GM21423 (cell line): ENCODE data around the gene NR5A2.
A peak's percentile ranks its signal among the peaks of the same experiment; 100 is the strongest.
"Not testable (repeated sequence)": the region's sequence is repeated elsewhere in the genome, so short reads cannot be mapped to it uniquely, and the experiment has no call there.

Experiments
- ATAC-seq: cut with Tn5 transposase; IDR thresholded peaks from one replicate; pipeline ENCODE4 v1.9.1; 2021; ENCODE audit warnings: mild to moderate bottlenecking, moderate library complexity; ENCODE audit not compliant: unreplicated experiment

NR5A2 gene

DNA sequence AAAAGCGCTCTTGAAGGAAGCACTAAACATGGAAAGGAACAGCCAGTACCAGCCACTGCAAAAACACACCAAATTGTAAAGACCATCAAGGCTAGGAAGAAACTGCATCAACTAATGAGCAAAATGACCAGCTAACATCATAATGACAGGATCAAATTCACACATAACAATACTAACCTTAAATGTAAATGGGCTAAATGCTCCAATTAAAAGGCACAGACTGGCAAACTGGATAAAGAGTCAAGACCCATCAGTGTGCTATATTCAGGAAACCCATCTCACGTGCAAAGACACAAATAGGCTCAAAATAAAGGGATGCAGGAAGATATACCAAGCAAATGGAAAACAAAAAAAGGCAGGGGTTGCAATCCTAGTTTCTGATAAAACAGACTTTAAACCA lies 159.8 kb downstream of the NR5A2 start:
- ATAC-seq, result not testable (repeated sequence)

- no peak for ATAC-seq
Observed at GRCh38 chr1:200191993-200192392, 164.5 kb downstream of the NR5A2 start.

GRCh38 chr1:200194477-200194876 lies 167.0 kb downstream of the NR5A2 start:
- ATAC-seq, result no peak

GRCh38 chr1:200198236-200198635 lies 170.7 kb downstream of the NR5A2 start:
- ATAC-seq, result no peak

DNA sequence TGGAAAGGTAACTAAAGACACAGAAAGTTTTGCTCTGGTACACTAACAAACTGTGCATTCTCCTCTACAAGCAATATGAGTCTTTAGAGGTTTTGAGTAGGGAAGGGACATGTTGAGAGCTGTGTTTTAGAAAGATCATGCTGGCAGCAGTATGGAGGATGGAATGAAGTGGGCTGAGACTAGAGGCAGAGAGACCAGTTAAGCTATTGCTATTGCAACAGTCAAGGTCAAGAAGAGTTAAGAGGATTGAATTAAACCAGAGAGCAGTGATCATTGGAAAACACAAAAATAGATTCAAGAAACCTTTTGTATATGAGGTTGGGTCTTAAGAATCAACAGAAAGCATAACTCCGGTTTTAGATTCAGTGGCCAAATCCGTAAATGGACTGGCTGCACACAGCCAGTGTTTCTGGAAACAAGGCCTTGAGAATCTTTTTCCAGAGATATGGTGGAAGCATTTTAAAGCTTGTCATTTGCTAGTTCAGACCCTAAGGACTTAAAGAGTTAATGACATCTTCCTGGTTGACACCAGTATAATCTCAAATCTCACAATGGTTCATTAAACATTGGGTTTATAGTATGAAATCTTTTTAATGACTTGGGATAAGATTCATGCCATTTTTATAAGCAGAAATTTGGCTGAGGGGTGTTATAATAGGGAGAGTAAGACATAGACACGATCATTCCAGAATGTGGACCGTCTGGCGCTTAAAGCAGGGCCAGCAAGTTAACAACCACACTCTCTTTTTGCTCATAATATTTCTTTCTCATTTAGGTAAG lies 177.9 kb downstream of the NR5A2 start:
- no peak for ATAC-seq

DNA sequence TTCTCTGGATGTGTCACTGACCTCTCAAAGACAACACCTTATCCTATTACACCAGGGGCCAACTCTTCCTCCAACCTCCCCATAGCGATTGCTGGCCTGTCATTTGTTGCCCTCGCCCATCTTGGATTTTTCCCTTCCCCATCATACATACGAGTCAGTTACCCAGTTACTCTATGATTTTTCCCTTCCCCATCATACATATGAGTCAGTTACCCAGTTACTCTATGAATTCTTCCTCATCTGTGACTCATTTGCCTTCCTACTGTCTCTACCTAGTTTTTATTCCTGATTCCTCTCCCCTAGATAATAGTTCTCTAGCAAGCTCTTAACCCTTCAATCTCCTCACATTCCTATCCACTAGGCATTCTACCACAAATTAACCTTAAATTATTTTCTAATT lies 178.8 kb downstream of the NR5A2 start:
- ATAC-seq, result no peak

GRCh38 chr1:200206761-200207160 lies 179.3 kb downstream of the NR5A2 start:
- no peak for ATAC-seq

DNA sequence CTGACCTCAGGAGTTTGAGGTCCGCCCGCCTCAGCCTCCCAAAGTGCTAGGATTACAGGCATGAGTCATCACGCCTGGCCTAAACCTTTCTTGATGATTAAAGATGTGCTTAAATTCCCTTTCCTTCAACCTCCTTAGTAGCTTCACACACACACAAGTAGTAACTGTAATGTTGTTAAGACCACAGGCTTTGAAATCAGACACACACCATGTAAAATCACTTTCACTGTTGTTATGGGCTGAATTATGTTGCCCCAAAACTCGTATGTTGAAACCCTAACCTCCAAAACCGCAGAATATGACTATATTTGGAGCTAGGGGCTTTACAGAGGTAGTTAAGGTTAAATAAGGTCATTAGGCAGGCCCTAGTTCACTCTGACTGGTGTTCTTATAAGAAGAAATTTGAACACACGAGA lies 180.2 kb downstream of the NR5A2 start:
- ATAC-seq, result peak; percentile 82

- ATAC-seq, result no peak
Observed at GRCh38 chr1:200211157-200211556, 183.6 kb downstream of the NR5A2 start.

DNA sequence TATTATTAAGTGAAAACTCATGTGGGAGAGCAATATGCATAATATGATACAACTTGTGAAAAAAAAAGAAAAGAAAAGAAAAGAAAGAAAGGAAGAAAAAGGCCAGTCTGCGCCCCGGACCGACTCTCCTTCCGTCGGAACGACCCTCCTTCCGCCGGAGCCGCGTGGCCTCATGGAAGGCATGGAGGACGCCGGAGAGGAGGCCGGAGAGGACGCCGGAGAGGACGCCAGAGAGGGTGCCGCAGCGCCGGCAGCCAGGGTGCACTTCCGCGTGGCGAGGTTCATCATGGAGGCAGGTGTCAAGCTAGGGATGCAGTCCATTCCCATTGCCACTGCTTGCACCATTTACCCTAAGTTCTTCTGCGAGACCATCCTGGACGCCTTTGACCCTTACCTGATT lies 185.9 kb downstream of the NR5A2 start:
- ATAC-seq, result no peak

GRCh38 chr1:200213921-200214320 lies 186.4 kb downstream of the NR5A2 start:
- no peak for ATAC-seq

DNA sequence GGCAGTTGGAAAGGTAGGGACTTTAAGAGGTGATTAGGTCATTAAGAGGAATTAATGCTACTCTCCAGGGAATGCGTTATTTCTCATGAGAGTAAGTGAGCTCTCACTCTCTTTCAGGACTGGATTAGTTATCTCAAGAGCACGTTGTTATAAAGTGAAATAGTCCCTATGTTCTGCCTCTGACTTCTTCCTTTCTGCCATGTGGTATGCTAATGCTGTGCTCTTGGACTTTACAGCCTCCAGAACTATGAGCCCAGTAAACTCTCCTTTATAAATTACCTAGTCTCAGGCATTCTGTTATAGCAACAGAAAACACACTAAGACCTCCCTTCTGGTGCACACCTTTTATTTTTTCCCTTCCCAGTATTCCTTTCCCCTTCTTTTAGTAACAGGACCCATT lies 187.8 kb downstream of the NR5A2 start:
- ATAC-seq, result no peak

GRCh38 chr1:200217703-200218102 lies 190.2 kb downstream of the NR5A2 start:
- ATAC-seq, result no peak

GRCh38 chr1:200221614-200222282 lies 194.2 kb downstream of the NR5A2 start:
- ATAC-seq, result no peak

- ATAC-seq, result no peak
Observed at GRCh38 chr1:200223207-200223606, 195.7 kb downstream of the NR5A2 start.

DNA sequence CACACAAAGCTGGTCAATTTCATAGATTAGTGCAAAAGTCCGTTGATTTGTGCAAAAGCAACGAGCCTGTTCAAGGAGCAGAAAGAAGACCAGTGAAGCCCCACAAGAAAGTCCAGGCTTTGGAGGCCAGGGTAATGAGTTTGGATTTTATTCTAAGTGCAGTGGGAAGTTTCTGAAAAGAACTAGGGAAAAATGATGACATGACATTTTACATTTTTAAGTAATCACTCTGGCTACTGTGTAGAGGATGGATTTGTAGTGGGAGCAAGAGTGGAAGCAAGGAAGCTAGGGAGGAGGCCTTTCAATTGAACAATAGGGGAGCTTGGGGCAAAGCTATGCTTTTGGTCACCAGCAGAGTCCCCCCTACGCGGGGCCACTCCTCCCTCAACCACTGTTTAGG lies 196.1 kb downstream of the NR5A2 start:
- no peak for ATAC-seq

DNA sequence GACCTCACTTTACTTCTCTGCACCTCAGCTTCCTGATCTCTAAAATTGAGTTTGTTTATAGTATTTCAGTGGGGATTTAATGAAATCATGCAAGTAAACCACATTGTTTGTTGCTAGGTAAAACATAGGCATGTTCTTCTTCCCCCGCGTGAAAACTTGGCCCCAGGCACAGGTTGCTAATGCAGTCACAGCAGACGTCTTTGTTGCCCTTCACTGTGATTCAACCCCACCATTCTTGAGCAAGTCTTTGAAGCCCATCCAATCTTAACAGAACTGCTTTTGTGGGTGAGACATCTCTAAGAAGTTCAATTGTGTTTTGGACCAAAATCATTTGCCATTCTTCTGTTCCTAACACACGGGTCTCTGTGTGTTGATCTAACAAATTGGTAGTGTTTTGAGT lies 196.8 kb downstream of the NR5A2 start:
- ATAC-seq, result no peak

GRCh38 chr1:200226268-200226968 lies 198.9 kb downstream of the NR5A2 start:
- ATAC-seq, result no peak

DNA sequence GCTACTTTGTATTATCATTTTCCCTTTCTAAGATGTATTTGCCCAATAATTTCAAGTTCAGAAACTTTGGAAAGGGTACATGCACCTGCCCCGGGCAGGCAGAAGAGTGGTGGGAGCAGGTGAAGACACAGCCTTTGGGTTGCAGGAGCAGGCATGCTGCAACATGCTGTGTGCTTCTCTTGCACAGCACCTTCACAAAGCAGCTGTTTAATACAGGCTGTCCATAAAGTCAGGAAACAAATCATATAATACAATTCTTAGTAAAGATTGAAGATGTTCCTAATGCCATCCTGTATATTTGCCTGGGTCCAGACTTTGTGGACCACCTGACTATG lies 199.4 kb downstream of the NR5A2 start:
- no peak for ATAC-seq
